ENCODE results near the gene IL17C.

DNA sequence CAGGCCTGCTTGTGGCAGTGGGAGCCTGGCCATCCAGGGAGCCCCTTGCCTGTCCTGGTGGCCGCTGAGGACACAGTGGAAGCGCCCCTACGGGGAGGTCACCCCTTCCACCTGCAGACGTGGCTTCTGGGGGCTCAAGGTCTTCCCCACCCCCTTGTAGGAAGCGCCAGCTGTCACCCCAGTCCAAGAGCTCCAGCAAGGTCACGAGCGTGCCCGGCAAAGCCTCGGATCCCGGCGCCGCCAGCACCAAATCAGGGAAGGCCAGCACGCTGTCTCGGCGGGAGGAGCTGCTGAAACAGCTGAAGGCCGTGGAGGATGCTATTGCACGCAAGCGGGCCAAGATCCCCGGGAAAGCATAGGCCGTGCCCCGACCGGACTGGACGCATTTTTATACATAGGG, 7.4 kb upstream of the IL17C start:
- TF ChIP-seq, protein P1, sequence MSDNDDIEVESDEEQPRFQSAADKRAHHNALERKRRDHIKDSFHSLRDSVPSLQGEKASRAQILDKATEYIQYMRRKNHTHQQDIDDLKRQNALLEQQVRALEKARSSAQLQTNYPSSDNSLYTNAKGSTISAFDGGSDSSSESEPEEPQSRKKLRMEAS (IDR thresholded peaks at IDR 0.05), result no peak
- TF ChIP-seq, protein P2, sequence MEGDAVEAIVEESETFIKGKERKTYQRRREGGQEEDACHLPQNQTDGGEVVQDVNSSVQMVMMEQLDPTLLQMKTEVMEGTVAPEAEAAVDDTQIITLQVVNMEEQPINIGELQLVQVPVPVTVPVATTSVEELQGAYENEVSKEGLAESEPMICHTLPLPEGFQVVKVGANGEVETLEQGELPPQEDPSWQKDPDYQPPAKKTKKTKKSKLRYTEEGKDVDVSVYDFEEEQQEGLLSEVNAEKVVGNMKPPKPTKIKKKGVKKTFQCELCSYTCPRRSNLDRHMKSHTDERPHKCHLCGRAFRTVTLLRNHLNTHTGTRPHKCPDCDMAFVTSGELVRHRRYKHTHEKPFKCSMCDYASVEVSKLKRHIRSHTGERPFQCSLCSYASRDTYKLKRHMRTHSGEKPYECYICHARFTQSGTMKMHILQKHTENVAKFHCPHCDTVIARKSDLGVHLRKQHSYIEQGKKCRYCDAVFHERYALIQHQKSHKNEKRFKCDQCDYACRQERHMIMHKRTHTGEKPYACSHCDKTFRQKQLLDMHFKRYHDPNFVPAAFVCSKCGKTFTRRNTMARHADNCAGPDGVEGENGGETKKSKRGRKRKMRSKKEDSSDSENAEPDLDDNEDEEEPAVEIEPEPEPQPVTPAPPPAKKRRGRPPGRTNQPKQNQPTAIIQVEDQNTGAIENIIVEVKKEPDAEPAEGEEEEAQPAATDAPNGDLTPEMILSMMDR (IDR thresholded peaks at IDR 0.05; ENCODE audit: low read depth, low read length, missing input control), result no peak
- TF ChIP-seq YY1 (IDR thresholded peaks at IDR 0.05), result no peak
- TF ChIP-seq, protein P3, sequence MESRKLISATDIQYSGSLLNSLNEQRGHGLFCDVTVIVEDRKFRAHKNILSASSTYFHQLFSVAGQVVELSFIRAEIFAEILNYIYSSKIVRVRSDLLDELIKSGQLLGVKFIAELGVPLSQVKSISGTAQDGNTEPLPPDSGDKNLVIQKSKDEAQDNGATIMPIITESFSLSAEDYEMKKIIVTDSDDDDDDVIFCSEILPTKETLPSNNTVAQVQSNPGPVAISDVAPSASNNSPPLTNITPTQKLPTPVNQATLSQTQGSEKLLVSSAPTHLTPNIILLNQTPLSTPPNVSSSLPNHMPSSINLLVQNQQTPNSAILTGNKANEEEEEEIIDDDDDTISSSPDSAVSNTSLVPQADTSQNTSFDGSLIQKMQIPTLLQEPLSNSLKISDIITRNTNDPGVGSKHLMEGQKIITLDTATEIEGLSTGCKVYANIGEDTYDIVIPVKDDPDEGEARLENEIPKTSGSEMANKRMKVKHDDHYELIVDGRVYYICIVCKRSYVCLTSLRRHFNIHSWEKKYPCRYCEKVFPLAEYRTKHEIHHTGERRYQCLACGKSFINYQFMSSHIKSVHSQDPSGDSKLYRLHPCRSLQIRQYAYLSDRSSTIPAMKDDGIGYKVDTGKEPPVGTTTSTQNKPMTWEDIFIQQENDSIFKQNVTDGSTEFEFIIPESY (IDR thresholded peaks at IDR 0.05), result no peak
- TF ChIP-seq RAD21 (IDR thresholded peaks at IDR 0.05), result no peak
- TF ChIP-seq SP1 (IDR thresholded peaks at IDR 0.05), result no peak
- TF ChIP-seq GABPA (IDR thresholded peaks at IDR 0.05 in 1 of 2, conservative IDR thresholded peaks at IDR 0.05 in 1 of 2), result no peak
- no peak for TF ChIP-seq FOXA1 (IDR thresholded peaks at IDR 0.05)
- TF ChIP-seq, protein P4, sequence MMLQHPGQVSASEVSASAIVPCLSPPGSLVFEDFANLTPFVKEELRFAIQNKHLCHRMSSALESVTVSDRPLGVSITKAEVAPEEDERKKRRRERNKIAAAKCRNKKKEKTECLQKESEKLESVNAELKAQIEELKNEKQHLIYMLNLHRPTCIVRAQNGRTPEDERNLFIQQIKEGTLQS (IDR thresholded peaks at IDR 0.05), result no peak
- TF ChIP-seq TAF1 (conservative IDR thresholded peaks at IDR 0.05), result no peak
- TF ChIP-seq, protein P5, sequence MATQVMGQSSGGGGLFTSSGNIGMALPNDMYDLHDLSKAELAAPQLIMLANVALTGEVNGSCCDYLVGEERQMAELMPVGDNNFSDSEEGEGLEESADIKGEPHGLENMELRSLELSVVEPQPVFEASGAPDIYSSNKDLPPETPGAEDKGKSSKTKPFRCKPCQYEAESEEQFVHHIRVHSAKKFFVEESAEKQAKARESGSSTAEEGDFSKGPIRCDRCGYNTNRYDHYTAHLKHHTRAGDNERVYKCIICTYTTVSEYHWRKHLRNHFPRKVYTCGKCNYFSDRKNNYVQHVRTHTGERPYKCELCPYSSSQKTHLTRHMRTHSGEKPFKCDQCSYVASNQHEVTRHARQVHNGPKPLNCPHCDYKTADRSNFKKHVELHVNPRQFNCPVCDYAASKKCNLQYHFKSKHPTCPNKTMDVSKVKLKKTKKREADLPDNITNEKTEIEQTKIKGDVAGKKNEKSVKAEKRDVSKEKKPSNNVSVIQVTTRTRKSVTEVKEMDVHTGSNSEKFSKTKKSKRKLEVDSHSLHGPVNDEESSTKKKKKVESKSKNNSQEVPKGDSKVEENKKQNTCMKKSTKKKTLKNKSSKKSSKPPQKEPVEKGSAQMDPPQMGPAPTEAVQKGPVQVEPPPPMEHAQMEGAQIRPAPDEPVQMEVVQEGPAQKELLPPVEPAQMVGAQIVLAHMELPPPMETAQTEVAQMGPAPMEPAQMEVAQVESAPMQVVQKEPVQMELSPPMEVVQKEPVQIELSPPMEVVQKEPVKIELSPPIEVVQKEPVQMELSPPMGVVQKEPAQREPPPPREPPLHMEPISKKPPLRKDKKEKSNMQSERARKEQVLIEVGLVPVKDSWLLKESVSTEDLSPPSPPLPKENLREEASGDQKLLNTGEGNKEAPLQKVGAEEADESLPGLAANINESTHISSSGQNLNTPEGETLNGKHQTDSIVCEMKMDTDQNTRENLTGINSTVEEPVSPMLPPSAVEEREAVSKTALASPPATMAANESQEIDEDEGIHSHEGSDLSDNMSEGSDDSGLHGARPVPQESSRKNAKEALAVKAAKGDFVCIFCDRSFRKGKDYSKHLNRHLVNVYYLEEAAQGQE (IDR thresholded peaks at IDR 0.05), result no peak
- TF ChIP-seq JUND (IDR thresholded peaks at IDR 0.05), result no peak
- TF ChIP-seq HNF4G (IDR thresholded peaks at IDR 0.05), result no peak
- TF ChIP-seq RXRA (IDR thresholded peaks at IDR 0.05), result no peak
